GM18526 (cell line): ENCODE results near the gene ESRRB.

Experiments
- POLR2A ChIP-seq: IDR thresholded peaks from 3 replicates; pipeline ENCODE4 v1.6.1; 2011; ENCODE audit not compliant: insufficient read length; ENCODE audit errors: extremely low read depth

Gene ESRRB

DNA sequence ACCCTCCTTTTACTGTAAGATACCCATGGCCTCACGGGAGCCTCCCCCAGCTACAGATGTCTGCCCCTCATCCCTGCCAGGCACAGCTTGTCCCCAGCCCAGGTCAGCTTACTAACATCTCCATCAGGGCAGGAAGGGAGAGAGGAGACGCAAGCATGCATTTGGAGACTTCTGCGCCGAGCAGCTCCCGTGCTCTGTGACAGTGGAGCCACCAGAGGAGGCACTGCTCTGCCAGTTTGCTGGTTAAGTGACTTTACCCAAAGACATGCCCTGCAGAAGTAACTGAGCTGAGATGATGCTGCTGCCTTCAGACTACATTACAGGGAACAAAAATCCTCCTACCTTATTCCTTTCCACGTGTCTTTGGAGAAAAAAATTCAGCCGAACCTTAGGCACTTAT lies 133.4 kb downstream of the ESRRB start:
- TF ChIP-seq POLR2A: no peak

DNA sequence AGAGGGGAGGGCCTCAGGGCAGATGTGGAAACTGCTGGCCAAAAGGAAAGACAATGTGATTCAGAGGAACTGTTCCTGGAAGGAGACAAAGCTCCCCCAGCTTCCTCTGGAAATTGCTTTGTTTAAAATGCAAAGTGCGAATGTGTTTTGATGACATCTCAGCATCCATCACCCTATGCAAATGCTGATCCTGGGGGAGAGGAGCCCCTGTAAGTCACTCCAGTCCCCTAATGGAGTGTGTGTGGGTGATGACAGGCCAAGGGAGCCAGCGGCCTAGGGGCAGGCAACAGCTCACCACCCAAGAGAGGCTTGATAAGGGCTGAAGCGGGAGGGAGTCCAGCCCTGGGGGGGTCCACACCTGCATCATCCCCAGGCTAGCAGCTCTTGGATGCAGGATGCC lies 134.2 kb downstream of the ESRRB start:
- TF ChIP-seq POLR2A: no peak

- no peak for TF ChIP-seq POLR2A
Measured at GRCh38 chr14:76514213-76514998, 138.5 kb downstream of the ESRRB start.

GRCh38 chr14:76516884-76517283 lies 140.9 kb downstream of the ESRRB start:
- TF ChIP-seq POLR2A: no peak

DNA sequence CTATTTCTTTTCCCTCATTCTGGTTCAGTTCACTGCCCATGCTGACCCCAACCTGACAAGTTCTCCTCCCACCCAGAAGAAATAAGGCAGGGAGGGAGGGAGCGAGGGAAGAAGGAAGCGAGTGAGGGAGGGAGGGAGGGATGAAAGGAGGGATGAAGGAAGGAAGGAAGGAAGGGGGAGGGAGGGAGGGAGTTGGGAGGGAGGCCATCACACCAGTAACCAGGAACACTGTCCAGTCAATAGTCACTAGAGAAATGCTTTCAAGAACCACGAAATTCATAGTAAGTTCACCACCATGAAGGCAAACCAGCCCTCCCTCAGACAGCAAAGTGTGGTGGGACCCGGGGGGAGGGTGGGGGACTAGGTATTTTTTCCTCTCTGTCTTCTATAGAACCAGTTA lies 142.4 kb downstream of the ESRRB start:
- TF ChIP-seq POLR2A: no peak

- no peak for TF ChIP-seq POLR2A
Measured at GRCh38 chr14:76525106-76525821, 149.3 kb downstream of the ESRRB start.

- no peak for TF ChIP-seq POLR2A
Measured at GRCh38 chr14:76531085-76531484, 155.1 kb downstream of the ESRRB start.

DNA sequence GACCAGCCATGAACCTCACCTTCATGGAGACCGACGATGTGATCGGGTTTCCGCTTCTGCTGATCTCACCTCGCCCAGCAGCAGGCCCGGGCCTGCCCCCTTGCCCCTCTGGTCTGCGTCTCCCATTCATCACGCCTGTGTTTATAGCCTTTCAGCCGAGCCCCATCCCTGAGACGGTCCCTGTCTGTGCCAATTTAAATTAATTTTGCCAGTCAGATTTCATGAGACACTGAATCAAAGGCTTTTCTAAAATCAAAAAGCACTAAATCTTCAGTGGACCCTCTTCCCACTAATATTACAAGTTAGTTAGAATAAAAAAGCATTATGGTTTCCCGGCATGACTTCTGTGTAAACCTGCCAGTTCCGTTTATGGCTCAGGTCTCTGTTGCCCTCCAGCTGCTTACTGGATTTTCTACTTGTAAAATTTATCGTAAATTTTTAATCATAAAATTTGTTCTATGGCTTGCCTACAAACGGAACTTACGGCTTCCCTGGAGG lies 155.9 kb downstream of the ESRRB start:
- no peak for TF ChIP-seq POLR2A

- TF ChIP-seq POLR2A: no peak
Measured at GRCh38 chr14:76537906-76538647, 162.1 kb downstream of the ESRRB start.

DNA sequence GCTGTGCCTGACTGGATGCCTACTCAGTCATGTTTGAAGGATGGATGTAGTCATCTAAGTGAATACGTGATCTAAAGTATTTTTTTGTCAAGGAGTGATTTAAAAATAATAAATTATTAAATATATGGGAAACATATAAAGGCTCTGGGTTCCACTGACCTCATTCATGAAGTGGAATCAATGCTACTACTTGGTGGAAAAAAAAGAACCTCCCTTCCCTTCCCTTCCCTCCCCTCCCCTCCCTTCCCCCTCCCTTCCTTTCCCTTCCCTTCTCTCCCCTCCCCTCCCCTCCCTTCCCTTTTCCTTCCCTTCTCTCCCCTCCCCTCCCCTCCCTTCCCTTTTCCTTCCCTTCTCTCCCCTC lies 162.7 kb downstream of the ESRRB start:
- TF ChIP-seq POLR2A: no peak

DNA sequence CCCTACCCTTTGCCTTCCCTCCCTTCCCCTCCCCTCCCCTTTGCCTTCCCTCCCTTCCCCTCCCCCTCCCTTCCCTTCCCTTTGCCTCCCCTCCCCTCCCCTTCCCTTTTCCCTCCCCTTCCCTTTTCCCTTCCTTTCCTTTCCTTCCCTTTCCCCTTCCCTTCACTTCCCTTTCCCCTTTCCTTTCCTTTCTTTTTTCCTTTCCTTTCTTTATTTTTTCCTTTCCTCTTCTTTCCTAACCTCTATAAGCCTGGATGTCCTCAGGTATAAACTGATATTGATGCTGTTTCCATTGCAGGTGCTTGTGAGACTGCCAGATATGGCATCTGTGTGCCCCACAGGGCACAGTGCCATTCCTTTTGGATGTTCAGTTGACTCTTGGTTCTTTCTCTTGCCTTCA lies 163.2 kb downstream of the ESRRB start:
- TF ChIP-seq POLR2A: no peak

DNA sequence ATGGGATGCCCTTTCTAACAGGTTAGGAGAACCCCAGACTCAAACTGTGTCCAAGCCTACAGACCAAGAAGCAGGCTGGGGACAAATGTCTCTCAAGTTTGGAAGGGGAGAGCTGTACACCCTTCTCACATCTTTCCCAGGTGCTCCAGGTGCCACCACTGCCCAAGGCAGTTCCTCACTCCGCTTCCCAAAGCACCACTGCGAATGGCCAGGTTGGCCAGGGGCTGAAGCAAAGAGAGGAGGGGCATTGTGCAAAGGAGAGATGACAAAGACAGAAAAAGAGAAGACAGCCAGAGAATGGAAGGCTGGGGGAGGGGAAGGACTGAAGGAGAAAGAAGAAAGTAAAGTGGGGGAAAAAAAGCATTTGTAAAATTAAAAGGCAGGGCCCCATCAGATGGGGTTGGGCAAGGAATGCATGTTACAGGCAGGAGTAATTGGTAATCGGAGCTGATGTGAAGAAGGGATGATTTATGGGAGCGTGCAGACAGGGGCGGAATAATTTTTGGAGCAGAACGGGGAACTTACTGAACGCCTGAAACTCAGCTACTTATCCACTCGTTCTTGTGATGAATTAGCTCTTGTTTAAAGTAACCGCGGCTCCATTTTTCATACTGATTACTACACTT lies 165.8 kb downstream of the ESRRB start:
- no peak for TF ChIP-seq POLR2A

- no peak for TF ChIP-seq POLR2A
Measured at GRCh38 chr14:76546426-76547221, 170.7 kb downstream of the ESRRB start.

GRCh38 chr14:76547831-76548230 lies 171.9 kb downstream of the ESRRB start:
- no peak for TF ChIP-seq POLR2A

DNA sequence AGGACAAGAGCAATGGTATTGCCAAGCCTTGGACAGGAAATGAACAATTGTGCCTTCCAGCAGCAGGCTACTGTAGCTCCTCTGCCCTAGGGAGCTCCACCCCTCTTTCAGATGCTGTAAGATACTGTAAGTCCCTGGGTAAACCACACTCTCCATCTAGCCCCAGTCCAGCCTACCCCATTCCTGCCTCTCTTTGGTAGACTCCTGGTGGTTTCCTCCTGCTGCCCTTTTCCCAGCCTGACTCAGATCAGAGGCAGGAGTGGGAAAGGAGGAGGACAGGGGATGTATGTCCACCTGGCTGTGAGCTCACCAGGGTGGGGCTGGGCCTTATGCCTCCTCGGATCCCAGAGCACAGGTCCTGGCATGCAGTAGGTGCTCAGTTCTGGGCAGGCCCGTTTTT lies 174.6 kb downstream of the ESRRB start:
- no peak for TF ChIP-seq POLR2A
